BE2C (cell line): Measurements from ENCODE around the gene PAX7.

Source experiments
- DNase-seq: peaks from one replicate; pipeline ENCODE4 v3.0.0-alpha.2; 2020
- H3K27me3 ChIP-seq: fragments of 250-450 bp; sonication (Bioruptor Pico); 2 replicates; pipeline ENCODE4 v1.5.1; 2020; ENCODE audit warnings: mild to moderate bottlenecking
- H3K36me3 ChIP-seq: fragments of 250-450 bp; sonication (Bioruptor Pico); 2 replicates; pipeline ENCODE4 v1.5.1; 2020; ENCODE audit warnings: mild to moderate bottlenecking
- H3K4me1 ChIP-seq: fragments of 250-450 bp; sonication (Bioruptor Pico); 2 replicates; pipeline ENCODE4 v1.5.1; 2020
- H3K4me3 ChIP-seq: 2 replicates; pipeline ENCODE4 v1.5.1; 2011; ENCODE audit warnings: low read depth, low read length
- H3K9me3 ChIP-seq: fragments of 250-450 bp; sonication (Bioruptor Pico); 2 replicates; pipeline ENCODE4 v1.5.1; 2020
- TF ChIP-seq, protein P1 (sequence below): IDR thresholded peaks from 2 replicates; pipeline ENCODE4 v1.5.1; 2012; ENCODE audit warnings: mild to moderate bottlenecking, low read depth, low read length

PAX7 gene

DNA sequence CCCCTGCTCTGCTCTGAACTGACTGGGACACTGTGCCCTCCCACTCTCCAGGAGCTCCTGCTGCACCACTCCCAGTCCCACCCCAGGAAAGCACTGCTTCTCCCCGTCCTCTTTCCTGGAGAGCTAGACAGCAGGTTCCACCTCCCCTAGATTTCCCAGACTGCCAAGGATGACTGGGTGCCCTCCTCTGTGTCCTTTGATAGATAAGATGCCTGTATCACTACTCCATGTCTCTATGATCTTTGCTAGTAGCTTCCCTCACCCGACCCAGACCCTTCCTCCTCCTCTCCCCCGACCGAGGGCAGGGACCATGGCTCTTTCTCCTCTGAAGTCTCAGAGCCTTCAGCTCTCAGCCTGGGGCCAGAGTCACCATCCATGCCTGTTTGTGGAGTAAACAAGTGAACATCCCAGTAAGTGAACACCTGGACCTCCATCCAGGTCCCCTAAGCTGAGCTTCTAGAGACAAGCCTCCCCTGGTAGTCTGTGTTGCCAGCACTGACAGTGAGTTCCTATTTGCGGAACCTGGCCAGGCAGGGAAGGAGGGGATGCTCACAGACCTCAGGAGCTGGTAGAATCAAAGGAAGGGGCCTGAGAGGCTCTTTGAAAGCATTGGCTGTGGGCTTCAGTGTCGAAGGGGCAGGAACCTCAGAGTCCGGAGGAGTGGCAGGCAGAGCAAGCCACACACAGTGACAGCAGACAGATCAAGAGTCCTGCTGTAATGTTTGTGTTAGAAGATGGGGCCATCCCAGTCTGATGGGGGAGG is 104.0 kb downstream of the PAX7 start:
- Histone ChIP-seq H3K9me3 (no peaks in the 10 kb centered on the region), H3K4me1 (no peaks in the 10 kb centered on the region), H3K4me3 (no peak overlapping the region), H3K27me3 (no peaks in the 10 kb centered on the region), H3K36me3 (no peaks in the 10 kb centered on the region)
- DNase-seq, result no peak
- TF ChIP-seq, protein P1, sequence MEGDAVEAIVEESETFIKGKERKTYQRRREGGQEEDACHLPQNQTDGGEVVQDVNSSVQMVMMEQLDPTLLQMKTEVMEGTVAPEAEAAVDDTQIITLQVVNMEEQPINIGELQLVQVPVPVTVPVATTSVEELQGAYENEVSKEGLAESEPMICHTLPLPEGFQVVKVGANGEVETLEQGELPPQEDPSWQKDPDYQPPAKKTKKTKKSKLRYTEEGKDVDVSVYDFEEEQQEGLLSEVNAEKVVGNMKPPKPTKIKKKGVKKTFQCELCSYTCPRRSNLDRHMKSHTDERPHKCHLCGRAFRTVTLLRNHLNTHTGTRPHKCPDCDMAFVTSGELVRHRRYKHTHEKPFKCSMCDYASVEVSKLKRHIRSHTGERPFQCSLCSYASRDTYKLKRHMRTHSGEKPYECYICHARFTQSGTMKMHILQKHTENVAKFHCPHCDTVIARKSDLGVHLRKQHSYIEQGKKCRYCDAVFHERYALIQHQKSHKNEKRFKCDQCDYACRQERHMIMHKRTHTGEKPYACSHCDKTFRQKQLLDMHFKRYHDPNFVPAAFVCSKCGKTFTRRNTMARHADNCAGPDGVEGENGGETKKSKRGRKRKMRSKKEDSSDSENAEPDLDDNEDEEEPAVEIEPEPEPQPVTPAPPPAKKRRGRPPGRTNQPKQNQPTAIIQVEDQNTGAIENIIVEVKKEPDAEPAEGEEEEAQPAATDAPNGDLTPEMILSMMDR, result no peak

DNA sequence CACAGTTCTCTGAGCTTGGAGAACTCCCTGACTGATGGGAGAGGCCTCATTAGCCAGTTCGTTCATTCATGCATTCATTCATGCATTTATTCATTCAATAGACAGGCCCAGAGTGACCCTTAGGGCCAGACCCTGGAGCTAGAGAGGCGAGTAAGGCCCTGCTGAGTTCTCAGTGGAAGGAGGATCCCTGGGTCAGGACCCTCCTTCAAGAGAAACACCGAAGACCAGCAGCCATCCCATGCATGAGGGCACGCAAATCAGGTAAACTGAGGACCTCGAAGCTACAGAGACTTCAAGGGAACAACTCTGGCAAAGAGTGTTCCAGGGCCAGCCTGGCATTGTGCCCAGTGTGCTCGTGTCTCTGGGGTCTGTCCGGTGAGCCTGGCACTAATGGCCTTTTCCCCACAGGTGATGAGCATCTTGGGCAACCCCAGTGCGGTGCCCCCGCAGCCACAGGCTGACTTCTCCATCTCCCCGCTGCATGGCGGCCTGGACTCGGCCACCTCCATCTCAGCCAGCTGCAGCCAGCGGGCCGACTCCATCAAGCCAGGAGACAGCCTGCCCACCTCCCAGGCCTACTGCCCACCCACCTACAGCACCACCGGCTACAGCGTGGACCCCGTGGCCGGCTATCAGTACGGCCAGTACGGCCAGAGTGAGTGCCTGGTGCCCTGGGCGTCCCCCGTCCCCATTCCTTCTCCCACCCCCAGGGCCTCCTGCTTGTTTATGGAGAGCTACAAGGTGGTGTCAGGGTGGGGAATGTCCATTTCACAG is 104.8 kb downstream of the PAX7 start:
- no peak for DNase-seq
- Histone ChIP-seq H3K36me3 (no peaks in the 10 kb centered on the region), H3K4me3 (no peak overlapping the region), H3K9me3 (no peaks in the 10 kb centered on the region), H3K4me1 (no peaks in the 10 kb centered on the region), H3K27me3 (no peaks in the 10 kb centered on the region)
- TF ChIP-seq, protein P1, result no peak

DNA sequence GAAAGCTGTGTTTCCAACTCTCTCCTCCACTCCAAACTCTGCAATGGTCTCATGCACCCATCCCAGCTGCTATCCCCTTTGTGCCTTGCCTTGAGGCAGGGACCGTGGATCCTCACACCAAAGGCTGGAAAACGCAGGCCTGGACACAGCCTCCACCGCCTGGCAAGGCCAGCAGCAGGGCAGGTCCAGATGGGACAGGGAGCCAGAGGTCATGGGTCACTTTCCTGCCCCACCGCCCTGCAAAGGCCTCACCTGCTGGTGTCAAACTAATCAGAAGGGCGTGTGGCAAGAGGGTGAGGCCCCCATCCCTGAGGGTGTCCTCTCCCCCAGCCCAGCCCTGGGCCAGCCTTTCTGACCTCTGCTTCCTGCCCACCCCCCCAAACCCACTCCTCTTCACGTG is 106.3 kb downstream of the PAX7 start:
- H3K27me3 ChIP-seq, result no peaks in the 10 kb centered on the region
- no peaks in the 10 kb centered on the region for H3K4me1 ChIP-seq
- no peak for DNase-seq
- H3K9me3 ChIP-seq, result no peaks in the 10 kb centered on the region
- H3K36me3 ChIP-seq, result no peaks in the 10 kb centered on the region
- no peak overlapping the region for H3K4me3 ChIP-seq
- TF ChIP-seq, protein P1, result no peak

DNA sequence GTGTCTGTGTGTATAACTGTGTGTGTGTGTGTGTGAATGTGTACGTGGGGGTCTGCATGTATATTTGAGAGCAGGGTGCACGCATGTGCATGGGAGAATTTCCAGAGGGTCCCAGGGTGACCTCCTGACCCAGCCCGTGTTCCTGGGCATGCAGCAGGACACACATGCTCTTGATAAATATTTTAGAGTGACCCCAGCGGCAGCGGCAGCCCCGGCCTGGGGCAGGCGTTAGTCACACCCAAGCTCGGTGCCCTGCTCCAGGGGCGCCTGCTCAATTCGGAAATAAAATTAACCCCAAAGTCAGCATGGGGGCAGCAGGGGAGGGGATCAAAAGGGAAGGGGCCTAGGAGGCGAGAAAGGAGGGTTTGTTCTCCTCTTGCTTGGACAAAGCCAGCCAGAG is 107.5 kb downstream of the PAX7 start:
- Histone ChIP-seq H3K4me1 (no peaks in the 10 kb centered on the region), H3K36me3 (no peaks in the 10 kb centered on the region), H3K9me3 (no peaks in the 10 kb centered on the region), H3K27me3 (no peaks in the 10 kb centered on the region), H3K4me3 (no peak overlapping the region)
- no peak for DNase-seq
- TF ChIP-seq, protein P1, result no peak

DNA sequence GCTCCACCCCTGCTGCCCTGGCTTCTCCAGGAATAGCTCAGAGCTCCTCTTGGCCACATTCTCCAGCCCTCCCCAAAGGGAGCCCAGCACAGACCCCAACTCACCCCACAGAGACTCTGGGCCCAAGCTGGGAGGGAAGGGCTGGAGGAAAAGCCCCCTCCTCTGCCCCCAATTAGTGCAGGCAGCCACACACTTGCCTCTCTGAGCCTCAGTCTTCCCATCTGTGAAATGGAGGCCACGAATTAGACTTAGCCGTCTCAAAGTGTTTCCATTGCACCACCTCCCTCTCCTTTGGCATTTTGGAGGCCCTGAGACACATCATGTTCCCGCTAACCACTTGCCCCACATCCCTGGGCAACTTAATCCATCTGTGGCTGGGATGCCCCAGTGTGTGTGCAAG is 108.0 kb downstream of the PAX7 start:
- H3K4me1 ChIP-seq, result no peaks in the 10 kb centered on the region
- TF ChIP-seq, protein P1, result no peak
- H3K4me3 ChIP-seq, result no peak overlapping the region
- no peaks in the 10 kb centered on the region for H3K9me3 ChIP-seq
- no peaks in the 10 kb centered on the region for H3K36me3 ChIP-seq
- no peaks in the 10 kb centered on the region for H3K27me3 ChIP-seq
- no peak for DNase-seq

DNA sequence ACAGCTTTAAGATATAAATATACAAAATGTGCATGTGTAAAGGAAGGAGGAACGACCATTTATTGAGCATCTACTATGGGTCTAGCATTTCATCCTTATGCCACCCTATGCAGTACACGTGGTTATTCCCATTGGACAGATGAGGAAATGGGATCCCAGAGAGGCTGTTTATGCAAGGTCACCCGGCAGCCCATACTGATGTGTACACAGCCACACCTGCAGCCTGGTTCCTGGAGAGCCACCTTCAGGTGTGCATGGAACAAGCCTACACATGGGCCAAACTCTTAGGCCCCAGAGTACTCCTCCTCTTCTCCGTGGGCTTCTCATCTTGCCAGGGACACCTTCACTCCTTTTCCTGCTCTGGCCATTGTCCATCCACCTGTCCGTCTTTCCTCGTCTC is 108.8 kb downstream of the PAX7 start:
- Histone ChIP-seq H3K4me3 (no peak overlapping the region), H3K27me3 (no peaks in the 10 kb centered on the region), H3K9me3 (no peaks in the 10 kb centered on the region), H3K4me1 (no peaks in the 10 kb centered on the region), H3K36me3 (no peaks in the 10 kb centered on the region)
- DNase-seq, result no peak
- TF ChIP-seq, protein P1, result no peak
